Measurements from ENCODE around the gene SPEM1.

DNA sequence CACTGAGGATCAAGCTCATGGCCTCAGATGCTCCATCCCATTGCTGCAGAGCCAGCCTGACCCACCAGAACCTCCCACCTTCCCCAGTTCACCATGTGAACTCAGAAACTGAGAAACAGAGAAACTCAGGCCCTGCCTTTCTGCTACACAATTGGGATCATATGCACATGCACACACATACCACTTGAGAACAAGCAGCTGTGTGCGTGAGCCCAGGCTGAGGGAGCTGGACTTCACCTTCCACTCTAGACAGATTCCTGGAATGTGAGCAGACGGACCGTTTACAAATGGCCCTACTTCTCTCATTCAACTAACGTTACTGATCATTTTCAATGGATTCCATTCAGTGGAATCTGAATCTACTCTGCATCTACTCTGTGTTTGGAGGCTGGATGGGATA is 3.6 kb downstream of the SPEM1 start:
- TF ChIP-seq, protein P1, sequence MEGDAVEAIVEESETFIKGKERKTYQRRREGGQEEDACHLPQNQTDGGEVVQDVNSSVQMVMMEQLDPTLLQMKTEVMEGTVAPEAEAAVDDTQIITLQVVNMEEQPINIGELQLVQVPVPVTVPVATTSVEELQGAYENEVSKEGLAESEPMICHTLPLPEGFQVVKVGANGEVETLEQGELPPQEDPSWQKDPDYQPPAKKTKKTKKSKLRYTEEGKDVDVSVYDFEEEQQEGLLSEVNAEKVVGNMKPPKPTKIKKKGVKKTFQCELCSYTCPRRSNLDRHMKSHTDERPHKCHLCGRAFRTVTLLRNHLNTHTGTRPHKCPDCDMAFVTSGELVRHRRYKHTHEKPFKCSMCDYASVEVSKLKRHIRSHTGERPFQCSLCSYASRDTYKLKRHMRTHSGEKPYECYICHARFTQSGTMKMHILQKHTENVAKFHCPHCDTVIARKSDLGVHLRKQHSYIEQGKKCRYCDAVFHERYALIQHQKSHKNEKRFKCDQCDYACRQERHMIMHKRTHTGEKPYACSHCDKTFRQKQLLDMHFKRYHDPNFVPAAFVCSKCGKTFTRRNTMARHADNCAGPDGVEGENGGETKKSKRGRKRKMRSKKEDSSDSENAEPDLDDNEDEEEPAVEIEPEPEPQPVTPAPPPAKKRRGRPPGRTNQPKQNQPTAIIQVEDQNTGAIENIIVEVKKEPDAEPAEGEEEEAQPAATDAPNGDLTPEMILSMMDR (IDR thresholded peaks at IDR 0.05; ENCODE audit: insufficient read depth, low read depth, low read length), result no peak
- TF ChIP-seq EZH2 (IDR thresholded peaks at IDR 0.05; ENCODE audit: insufficient read depth, low read length), result no peak

Measured in astrocyte (in vitro differentiated cells and primary cell).